Head of caudate nucleus (tissue), 42 donors: Measurements from ENCODE around the gene DAB1.

ENCODE experiments used
- DNase-seq, 42 donors: peaks; one replicate each; pipeline versions ENCODE4 v3.0.0 to v3.0.0-alpha.2; 2020 to 2021; ENCODE audit warnings: mixed read lengths in 7 of 42
- intact Hi-C: fragments of 100-400 bp; cut with DNase I; formaldehyde crosslinking; loops from one replicate; pipeline ENCODE4 v1.15.0; 2022

The DAB1 gene

DNA sequence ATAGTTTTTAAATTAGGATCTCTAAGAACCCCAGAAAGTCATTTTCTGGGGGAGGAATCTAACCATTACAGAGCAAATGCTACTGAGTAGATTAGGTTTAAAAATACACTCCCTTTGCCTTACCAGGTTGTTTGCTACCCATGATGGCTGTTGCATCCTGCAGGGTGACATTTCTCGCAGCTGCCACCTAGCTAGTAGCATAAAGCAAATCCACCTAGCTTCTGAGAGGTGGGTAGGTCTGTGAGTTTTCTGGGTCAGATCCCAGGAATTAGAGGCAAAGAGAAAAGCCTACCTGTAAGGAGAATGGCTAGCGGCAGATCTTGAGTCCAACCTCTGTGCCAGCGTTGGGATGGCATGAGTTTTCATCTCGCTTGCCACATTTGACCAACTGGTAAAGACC lies 95.9 kb downstream of the DAB1 start:
- intact Hi-C loops: no loop called here
- DNase-seq: peak in 2 of 42 donors; percentile 8 to 26

DNA sequence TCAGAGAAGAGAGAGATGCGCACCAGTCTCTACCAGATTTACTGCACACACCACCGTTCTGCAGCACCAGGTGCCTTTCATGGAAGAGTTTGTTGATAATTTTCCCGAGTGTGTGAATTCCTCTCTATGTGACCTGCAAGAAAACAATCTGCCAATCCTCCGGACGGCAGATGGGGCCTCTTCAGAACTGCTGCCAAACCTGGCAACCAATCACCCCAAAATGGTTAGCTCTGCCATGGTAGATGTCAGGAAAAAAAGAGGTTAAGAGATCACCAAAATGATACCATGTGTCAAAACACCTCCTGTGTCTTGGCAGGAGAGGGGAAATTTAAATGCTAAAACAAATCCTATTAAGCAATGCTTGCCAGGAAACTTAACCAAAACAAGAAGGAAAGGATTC lies 96.5 kb downstream of the DAB1 start:
- DNase-seq: no peak
- intact Hi-C loops: no loop called here

DNA sequence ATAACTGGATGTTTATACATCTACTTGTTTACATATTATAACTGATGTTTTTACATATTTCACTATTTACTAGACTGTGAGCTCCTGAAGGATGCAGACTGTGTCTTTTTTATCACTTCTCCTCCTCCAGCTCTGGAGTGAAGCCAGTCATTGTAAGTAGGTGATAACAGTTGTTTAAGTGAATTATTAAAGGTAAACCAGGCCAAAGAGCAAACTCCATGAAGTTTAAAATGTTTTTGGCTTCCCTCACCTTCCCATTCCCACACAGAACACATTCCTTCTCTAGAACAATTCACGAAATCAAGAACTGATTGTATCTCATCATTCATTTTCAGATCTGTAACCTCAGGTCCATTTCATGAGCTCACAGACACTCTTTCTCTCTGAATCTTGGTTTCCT lies 98.3 kb downstream of the DAB1 start:
- intact Hi-C loops: no loop called here

DNA sequence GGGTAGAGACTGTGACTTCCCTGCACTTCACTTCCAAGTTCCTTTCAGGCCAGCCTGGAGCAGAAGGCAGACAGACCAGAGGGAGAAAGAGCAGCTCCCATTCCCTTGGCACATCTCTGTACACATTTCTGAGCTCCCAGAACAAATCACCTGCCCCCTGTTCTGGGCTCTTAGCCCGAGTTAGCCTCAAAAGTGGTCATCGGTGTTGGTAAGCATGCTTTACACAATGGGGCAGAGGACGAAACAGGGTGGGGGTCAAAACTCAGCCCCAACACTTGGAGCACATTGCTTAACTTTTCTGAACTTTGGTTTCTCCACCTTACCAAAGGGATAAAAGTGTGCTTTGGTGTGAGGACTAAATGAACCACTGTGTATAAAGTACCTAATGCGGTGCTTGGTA lies 98.7 kb downstream of the DAB1 start:
- no peak for DNase-seq
- intact Hi-C loops: no loop called here

More for the DNA sequence above, 98.3 kb downstream of the DAB1 start:
- DNase-seq: no peak

DNA sequence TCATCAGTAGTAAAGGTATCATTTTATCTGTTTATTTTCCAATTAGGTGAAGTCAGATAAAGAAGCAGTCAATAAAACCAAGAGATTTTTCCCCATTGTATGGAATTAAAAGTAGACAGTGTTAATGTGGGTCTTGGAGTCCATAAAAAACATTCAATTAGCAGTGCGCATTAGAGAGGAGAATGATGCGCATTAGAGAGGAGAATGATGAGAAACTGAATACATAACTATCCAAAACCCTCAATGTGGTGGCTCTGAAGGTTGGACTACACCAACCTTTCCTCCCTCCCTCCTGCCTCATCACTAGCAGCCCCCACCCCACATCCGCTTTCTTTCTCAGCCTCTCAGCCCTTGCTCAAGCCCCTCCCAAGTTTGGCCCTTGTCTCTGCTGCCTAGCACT lies 99.5 kb downstream of the DAB1 start:
- intact Hi-C loops: no loop called here
- DNase-seq: no peak

DNA sequence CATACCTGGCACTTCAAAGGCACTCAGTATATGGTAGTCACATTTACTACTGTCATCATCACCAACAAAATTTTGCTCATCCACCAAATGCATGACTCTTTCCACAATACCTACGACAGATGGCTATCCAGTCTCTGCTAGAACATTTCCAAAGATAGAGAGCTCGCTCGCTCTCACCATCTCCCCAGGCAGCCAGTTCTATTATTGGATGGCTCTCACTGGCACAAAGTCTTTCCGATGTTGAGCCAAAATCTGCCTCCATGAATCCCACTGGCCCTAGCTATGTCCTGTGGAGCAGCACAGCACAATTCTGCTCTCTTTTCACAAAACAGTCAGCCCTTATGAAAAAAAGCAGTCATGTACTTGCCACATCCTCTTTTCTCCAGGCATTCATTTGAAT lies 102.1 kb downstream of the DAB1 start:
- intact Hi-C loops: no loop called here
- peak in 1 of 42 donors; percentile 6 for DNase-seq

DNA sequence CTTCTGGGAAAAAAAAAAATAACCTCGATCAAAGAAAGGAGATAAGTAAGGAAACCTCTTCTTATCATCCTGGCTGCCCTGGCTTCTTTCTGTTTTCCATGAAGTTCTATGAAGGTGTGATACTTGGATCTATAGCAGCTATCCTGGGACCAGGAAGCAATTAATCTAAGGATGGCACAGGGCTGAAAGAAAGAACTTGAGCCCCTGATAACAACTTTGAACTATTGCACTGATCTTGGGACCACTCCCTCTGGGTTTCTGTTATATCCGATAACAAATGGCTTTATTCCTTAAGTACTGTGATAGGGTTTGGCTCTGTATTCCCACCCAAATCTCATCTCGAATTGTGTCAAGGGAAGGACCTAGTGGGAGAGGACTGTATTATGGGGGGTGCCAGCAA lies 104.1 kb downstream of the DAB1 start:
- intact Hi-C loops: no loop called here
- no peak for DNase-seq

DNA sequence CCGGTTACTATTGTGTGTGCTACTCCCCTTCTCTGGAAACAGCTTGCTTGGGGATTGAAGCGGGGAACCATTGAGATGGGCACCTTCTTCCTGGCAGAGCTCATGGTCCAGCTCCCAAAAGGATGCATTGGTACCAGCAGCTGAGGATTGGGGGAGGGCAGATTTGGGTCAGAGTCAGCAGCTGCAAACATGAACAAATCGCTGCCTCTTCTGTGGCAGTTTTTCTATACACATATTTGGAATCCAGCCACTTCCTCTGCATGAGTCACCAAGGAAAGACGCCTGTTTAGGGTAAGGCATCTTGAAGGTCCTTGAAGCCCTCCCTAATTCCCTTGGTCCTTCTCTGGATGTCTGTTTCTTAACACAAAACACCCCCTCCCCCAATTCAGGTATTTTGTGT lies 104.7 kb downstream of the DAB1 start:
- no peak for DNase-seq
- intact Hi-C loops: no loop called here

DNA sequence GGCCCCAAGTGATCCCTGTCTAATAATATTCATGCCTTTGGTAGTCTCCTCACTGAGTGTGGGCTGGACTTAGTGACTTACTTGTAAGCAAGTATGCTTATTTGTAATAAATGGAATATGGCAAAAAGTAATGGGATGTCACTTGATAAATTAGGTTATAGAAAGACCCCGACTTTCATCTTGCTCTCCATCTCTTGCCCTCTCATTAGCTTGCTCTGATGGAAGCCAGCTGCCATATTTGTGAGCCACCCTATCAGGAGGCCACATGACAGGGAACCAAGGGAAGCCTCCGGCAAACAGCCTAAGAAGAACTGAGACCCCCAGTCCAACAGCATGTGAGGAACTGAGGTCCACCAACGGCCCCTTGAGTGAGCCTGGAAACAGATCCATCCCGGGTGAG lies 107.0 kb downstream of the DAB1 start:
- DNase-seq: no peak
- intact Hi-C loops: no loop called here

DNA sequence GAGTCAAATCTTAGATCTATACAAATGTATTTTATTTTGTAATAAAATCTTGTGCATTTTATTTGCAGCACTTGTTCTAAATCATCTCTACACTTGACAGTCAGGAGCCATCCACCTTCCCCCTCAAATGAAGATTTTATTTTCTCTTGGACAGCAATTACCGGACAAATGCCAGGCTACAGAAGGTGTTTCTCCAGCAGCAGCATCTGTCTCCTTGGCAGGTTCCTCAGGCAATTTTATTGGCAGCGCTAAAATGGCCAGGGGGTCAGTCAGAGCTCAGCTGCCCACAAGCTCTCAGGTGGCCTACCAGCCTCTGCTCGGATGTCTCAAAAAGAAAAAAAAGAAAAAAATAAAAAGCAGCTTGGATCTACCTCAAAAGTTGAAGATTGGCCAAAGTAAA lies 107.6 kb downstream of the DAB1 start:
- intact Hi-C loops: no loop called here
- no peak for DNase-seq

DNA sequence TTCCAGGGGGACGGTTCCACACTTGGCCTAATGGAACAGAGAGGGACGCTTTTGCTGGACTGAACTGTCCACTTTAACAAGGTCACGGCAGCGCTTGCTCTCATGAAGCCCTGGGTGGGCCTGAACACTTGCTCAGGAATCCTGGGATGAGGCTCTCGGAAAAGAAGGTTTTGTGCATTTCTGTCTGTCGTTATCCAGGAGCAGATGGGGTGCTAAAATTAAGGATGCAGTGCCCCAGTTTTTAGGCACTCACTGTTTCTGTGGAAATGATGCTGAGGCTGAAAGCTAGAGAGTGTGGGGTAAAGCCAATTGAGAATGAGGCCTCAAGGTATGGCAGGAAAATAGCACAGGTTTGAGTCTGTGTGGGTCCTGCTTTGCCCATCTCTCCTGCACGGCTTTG lies 111.0 kb downstream of the DAB1 start:
- intact Hi-C loops: no loop called here
- DNase-seq: no peak

DNA sequence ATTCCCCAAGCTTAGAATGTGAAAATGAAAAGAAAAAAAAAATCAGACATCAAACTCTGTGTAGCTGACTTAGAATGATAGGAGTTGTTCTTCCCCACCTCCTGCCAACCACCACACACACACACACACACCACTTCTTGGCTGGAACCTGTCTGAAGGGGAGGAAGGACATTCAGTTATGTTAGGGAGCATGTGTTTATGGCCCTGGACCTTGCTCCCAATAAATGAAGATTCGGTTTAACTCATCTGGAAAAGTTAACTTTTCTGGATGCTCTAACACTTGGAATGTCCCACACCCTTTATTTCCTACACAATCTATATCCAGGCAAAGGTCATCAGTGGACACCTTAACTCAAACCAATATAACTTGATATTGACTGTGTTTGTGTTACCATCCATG lies 112.4 kb downstream of the DAB1 start:
- DNase-seq: no peak
- intact Hi-C loops: no loop called here

DNA sequence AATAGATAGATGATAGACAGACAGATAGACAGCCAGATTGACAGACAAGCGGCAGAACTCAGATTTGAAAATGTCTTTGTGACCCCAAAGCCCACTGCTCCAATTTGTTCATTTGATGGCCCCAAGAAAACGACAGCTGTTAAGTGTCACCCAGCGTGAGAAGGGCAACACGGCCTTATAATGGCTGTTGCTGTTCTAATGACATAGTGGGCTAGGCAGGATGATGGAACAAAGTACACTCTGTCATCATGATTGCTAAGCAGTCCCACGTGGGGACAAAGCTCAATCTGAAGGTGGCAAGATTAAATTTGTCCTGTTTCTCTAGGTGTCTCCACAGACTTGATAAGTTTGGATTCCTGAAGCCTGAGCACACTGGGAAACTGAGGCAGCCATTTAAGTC lies 112.9 kb downstream of the DAB1 start:
- intact Hi-C loops: no loop called here
- DNase-seq: no peak

DNA sequence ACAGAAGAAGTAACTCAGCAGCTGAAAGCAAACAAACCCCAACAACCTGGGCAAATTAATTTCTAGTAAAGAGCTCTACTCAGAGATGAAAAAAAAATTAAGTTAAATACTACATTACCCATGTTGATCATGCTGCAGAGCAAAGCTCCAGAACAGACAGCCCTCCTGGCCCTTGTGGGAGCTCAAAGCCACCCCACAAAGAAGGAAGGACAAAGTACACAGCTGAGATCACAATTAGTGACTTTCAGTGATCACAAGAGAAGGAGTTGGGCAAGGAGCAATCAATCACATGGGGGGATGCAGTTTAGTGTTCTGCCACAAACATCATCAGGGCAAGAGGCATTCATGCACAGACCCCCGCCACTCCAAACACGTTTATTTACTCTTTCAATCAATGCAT lies 114.2 kb downstream of the DAB1 start:
- intact Hi-C loops: no loop called here
- no peak for DNase-seq

DNA sequence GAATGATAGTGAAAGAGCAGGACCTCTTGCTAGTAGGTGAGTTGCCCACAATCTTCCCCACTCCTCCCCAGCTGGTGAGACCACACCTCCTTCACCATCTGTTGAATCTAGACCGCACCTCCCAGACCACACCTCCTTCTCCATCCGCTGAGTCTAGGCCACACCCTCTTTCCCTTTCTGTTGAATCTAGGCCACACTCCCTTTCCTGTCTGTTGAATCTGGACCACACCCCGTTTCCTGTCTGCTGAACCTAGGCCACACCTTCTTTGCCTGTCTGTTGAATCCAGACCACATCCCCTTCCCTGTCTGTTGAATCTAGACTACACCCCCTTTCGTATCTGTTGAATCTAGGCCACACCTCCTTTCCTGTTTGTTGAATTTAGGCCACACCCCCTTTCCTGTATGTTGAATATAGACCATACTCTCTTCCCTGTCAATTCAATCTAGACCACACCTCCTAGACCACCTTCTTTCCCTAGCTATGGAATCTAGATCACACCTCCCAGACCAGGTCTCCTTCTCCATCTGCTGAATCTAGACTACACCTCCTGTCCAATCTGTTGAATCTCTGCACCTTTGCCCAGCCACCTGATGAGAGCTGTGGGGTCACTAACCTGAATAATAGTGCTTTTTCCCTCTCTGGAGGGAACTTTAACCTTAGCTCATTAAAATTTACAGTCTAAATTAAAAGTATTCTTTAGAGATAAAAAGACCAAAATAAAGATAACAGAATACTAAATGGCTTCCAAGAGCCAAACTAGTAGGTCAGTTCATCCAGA lies 116.3 kb downstream of the DAB1 start:
- DNase-seq: no peak

DNA sequence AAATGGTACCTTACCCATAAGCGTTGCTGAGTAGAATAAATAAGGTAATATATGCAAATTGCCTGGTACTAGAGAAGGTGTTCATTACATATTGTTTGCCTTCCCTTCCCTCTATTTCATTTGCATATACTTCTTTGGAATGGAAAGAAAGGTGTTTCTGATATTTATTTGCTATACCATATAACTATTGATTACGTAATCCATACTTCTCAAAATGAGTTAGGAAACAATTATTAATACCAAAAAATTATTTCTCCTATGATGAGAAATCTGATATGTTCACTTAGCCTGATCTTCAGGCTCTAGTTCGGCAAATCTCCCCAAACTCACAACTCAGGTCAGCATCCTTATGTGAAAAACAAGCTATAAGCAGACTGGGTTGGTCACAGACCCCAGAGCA lies 119.3 kb downstream of the DAB1 start:
- intact Hi-C loops: no loop called here

More for the DNA sequence above, 116.3 kb downstream of the DAB1 start:
- intact Hi-C loops: no loop called here

DNA sequence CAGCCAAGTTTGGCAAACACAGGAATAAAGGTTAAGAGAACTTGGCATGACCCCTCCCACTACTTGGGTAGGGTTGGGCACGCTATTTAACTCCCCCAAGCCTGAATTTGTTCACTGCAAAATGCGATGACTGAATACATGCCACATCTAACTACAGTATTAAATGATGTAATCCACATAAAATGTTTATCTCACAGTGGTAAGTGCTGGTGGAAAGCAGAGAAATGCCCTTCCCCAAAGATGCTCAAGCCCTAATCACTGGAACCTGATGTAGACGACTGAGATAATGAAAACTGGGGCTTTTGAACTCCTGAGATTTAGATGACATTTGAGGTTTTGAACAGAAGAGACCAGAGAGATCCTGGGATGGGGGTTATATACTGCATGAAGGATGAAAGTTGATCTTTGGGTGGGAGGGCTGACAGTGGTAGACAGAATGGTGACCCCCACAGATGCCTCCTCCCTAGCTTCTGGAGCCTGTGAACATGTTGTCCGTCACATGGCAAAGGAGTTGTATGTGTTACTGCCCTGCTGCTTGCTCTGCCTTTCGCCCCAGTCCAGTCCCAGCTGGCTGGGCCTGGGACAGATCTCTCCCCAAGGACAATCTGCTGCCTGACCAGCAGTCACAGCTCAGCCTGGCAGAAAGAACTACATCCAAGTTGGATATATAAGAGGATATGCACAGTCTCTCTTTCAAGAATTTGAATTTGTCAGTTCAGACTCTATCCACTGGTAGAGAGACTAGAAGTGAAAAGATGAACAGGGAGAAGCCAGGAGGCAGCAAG lies 120.9 kb downstream of the DAB1 start:
- intact Hi-C loops: no loop called here
- DNase-seq: no peak

More for the DNA sequence above, 119.3 kb downstream of the DAB1 start:
- DNase-seq: no peak

DNA sequence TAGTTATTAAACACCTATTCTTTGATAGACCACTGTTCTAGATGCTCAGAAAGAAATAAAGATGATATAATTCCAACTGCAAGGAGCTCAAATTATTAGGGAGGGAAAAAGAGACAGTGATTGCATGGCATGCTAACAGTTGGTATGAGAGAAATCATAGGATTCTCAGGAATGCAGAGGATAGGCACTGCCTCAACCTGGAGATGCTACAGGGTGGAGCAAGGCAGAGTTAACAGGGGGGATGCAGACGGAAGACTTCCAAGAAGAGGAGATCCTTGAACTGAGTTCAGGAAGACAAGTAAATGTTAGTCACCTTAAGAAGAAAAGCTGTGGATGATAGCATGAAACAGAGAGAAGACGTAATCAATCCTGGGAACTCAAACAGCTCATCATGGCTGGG lies 123.7 kb downstream of the DAB1 start:
- intact Hi-C loops: no loop called here

DNA sequence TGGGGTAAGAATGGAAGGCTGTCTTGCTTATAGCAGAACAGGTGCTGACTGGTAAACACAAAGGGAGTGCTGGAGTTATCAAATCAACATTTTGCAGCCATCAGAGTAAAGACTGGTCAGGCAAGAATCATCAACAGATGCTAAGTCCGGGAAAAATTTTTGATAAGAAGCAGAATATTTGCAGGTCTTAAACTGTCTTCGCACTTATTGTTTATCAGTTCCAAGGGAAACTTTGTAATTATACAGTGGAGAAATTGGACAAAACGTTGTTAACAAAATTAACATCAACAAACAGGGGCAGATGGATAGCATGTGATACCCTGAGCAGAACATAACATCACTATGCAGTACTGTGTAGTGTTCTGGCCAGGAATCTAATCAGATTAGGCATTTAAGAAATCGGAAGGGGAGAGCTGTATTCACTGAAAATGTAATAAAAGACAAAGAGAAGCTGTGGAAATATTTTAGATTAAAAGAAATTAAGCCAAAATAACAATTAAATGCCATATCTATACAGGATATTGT lies 127.1 kb downstream of the DAB1 start:
- intact Hi-C loops: no loop called here
- DNase-seq: no peak

More for the DNA sequence above, 123.7 kb downstream of the DAB1 start:
- no peak for DNase-seq

DNA sequence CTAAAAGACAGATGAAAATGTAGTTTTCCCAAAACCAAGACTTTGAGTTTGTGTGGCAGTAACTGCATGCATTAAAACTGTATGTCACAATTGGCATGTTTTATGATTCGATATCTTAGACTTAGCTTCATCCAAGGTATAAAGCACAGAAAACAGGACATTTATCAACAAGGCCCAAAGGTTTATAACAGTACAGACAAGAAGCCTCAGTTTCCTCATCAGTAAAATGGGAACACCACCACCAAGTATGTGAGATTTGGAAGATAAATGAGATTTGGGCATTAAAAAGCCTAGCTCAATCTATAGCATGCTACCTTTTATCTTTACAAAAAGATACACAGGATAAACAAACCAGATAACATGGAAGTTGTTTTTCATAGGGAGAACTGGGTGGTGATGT lies 128.5 kb downstream of the DAB1 start:
- no peak for DNase-seq
- intact Hi-C loops: no loop called here

DNA sequence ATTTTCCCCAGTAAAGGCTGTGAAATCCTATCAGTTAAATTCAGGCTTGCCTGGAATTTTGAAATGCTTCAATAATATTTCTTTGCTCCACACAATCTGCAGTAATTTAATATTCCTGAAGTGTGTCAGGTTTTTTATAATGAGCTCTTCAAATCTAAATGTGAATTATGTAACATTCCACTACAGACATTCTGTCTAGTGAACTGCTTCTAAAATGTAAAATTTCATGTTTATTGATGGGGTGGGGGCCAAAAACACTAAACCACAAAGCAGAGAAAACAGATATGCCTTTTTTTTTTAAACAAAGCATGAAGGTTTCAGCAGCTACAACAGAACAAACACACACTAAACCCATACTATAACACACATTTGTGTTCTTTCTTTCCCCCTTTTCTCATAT lies 129.7 kb downstream of the DAB1 start:
- no peak for DNase-seq
- intact Hi-C loops: no loop called here
